ENCODE results near the gene RHBDF2.

RHBDF2 gene

GRCh38 chr17:76437467-76438402 lies 63.5 kb downstream of the RHBDF2 start:
- DNase-seq (ENCODE audit: low read depth): no peak

GRCh38 chr17:76435751-76436150 lies 65.5 kb downstream of the RHBDF2 start:
- DNase-seq (ENCODE audit: low read depth): no peak

- DNase-seq (ENCODE audit: low read depth): no peak
Measured at GRCh38 chr17:76434870-76435269, 66.4 kb downstream of the RHBDF2 start.

GRCh38 chr17:76433693-76434092 lies 67.5 kb downstream of the RHBDF2 start:
- DNase-seq (ENCODE audit: low read depth): no peak

GRCh38 chr17:76432712-76433336 lies 68.4 kb downstream of the RHBDF2 start:
- no peak for DNase-seq (ENCODE audit: low read depth)

GRCh38 chr17:76432004-76432403 lies 69.2 kb downstream of the RHBDF2 start:
- DNase-seq (ENCODE audit: low read depth): no peak

- DNase-seq (ENCODE audit: low read depth): no peak
Measured at GRCh38 chr17:76431509-76431908, 69.7 kb downstream of the RHBDF2 start.

- no peak for DNase-seq (ENCODE audit: low read depth)
Measured at GRCh38 chr17:76428511-76428910, 72.7 kb downstream of the RHBDF2 start.

GRCh38 chr17:76427501-76428231 lies 73.6 kb downstream of the RHBDF2 start:
- DNase-seq (ENCODE audit: low read depth): no peak

- no peak for DNase-seq (ENCODE audit: low read depth)
Measured at GRCh38 chr17:76426853-76427252, 74.4 kb downstream of the RHBDF2 start.

GRCh38 chr17:76422860-76423259 lies 78.4 kb downstream of the RHBDF2 start:
- no peak for DNase-seq (ENCODE audit: low read depth)

- no peak for DNase-seq (ENCODE audit: low read depth)
Measured at GRCh38 chr17:76422406-76422805, 78.8 kb downstream of the RHBDF2 start.

- DNase-seq (ENCODE audit: low read depth): no peak
Measured at GRCh38 chr17:76421044-76421407, 80.2 kb downstream of the RHBDF2 start.

All from activated T-cell treated with anti-CD3 and anti-CD28 coated beads for 1 hour (primary cell).